Transverse colon (tissue), 3 donors: ENCODE results near the gene GBF1.

Experiments used
- EP300 ChIP-seq: sonication (generic); formaldehyde crosslinking; IDR thresholded peaks from one replicate; pipeline ENCODE4 v1.6.1; 2017; ENCODE audit warnings: antibody characterized with exemption, low read depth
- POLR2A ChIP-seq: fragments of 450-650 bp; IDR thresholded peaks from one replicate; pipeline ENCODE4 v1.6.1; 2016; ENCODE audit warnings: antibody characterized with exemption, mild to moderate bottlenecking, moderate library complexity
- TF ChIP-seq, protein P1 (sequence below), 5 experiments: fragments of 200-600 bp in 3 of 5; fragments of 450-650 bp in 2 of 5; sonication (generic) in 3 of 5; IDR thresholded peaks; 1 replicate in 2 of 5; 2 replicates in 3 of 5; pipeline ENCODE4 v1.5.1; 2016 to 2017; ENCODE audit warnings: antibody characterized with exemption in 5 of 5, inconsistent platforms in 3 of 5, mild to moderate bottlenecking in 2 of 5, moderate library complexity in 1 of 5

DNA sequence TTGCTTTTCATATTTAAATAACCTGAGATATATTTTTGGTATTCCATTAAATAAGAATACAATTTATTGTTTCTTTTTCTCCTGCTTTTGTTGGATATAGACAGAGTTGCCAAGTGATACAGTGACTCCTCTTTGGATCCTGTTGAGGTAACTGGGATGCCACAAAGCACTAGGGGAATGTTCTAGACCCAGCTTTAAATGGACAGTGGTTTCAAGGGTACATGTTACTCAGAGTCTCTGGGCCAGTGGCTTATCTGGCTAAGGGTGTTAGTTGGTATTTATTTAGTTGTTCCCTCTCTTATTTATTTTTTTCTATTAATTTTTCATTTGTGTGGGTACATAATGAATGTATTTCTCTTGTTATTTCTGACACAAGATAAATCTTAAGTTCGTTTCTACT is 9.1 kb downstream of the GBF1 start:
- TF ChIP-seq, protein P1, sequence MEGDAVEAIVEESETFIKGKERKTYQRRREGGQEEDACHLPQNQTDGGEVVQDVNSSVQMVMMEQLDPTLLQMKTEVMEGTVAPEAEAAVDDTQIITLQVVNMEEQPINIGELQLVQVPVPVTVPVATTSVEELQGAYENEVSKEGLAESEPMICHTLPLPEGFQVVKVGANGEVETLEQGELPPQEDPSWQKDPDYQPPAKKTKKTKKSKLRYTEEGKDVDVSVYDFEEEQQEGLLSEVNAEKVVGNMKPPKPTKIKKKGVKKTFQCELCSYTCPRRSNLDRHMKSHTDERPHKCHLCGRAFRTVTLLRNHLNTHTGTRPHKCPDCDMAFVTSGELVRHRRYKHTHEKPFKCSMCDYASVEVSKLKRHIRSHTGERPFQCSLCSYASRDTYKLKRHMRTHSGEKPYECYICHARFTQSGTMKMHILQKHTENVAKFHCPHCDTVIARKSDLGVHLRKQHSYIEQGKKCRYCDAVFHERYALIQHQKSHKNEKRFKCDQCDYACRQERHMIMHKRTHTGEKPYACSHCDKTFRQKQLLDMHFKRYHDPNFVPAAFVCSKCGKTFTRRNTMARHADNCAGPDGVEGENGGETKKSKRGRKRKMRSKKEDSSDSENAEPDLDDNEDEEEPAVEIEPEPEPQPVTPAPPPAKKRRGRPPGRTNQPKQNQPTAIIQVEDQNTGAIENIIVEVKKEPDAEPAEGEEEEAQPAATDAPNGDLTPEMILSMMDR (IDR thresholded peaks at IDR 0.05) = no peak
- no peak for TF ChIP-seq EP300
- no peak for TF ChIP-seq POLR2A
